ENCODE data around the gene CD209. TPM values are rescaled to one million over a fixed set of nuclear protein-coding genes. Genes with fewer than 3 reads are reported as not detected.

Gene CD209
- total and polyA plus RNA-seq, 2 donors (not counting 3 experiments of a cell fraction or from before 2014, with no cell fraction given): not detected

GRCh38 chr19:7701049-7701653 is 46.2 kb downstream of the CD209 start:
- Histone ChIP-seq H3K9ac (replicated peaks; ENCODE audit: extremely low read depth, insufficient read depth, low read length) (no peak overlapping the region), H3K79me2 (ENCODE audit: control insufficient read depth, insufficient read depth, low read length) (no peaks in the 10 kb centered on the region), H3K9me3 (replicated peaks; ENCODE audit: control insufficient read depth, insufficient read depth, low read length) (no peaks in the 10 kb centered on the region), H3K27ac (ENCODE audit: insufficient read depth, low read depth, low read length) (no peak overlapping the region), H3K4me2 (ENCODE audit: insufficient read depth, low read length) (no peak overlapping the region), H3K4me1 (ENCODE audit: control insufficient read depth, extremely low read depth, insufficient read depth, low read length) (no peaks in the 10 kb centered on the region), H2AFZ (ENCODE audit: low read depth, low read length) (no peak overlapping the region), H3K36me3 (ENCODE audit: control insufficient read depth in 2 of 2, extremely low read depth in 1 of 2, insufficient read depth in 2 of 2, low read length in 2 of 2) (no peaks in the 10 kb centered on the region), H3K27me3 (ENCODE audit: control insufficient read depth in 2 of 2, insufficient read depth in 2 of 2, low read length in 2 of 2) (no peaks in the 10 kb centered on the region), H3K4me3 (replicated peaks in 1 of 3; ENCODE audit: insufficient read depth in 1 of 3, low read depth in 1 of 3, low read length in 3 of 3) (no peak overlapping the region), H3K9me1 (replicated peaks; ENCODE audit: control insufficient read depth, extremely low read depth, insufficient read depth, low read length) (no peaks in the 10 kb centered on the region), H4K20me1 (replicated peaks; ENCODE audit: control insufficient read depth, extremely low read depth, insufficient read depth, low read length) (no peaks in the 10 kb centered on the region)
- no peak for FAIRE-seq
- TF ChIP-seq POLR2AphosphoS5 (IDR thresholded peaks at IDR 0.05; ENCODE audit: insufficient read depth, low read depth, low read length) (no peak), CTCF (IDR thresholded peaks at IDR 0.05; ENCODE audit: extremely low read depth in 1 of 2, insufficient read depth in 1 of 2, low read depth in 1 of 2, low read length in 2 of 2) (no peak), GATA2 (IDR thresholded peaks at IDR 0.05; ENCODE audit: insufficient read depth, insufficient read length, low read depth, low read length) (no peak), POLR2A (IDR thresholded peaks at IDR 0.05; ENCODE audit: low read depth, low read length) (no peak), FOS (IDR thresholded peaks at IDR 0.05; ENCODE audit: borderline replicate concordance, insufficient read depth, low read length) (no peak), MYC (IDR thresholded peaks at IDR 0.05; ENCODE audit: low read depth, low read length) (no peak), MAX (IDR thresholded peaks at IDR 0.05; ENCODE audit: insufficient read depth, insufficient read length) (no peak), JUN (IDR thresholded peaks at IDR 0.05; ENCODE audit: borderline replicate concordance, insufficient read depth, insufficient read length, low read depth) (no peak)
- no peak for DNase-seq (ENCODE audit: low read depth, low spot score)
- dilution Hi-C loops (cut with MboI; ENCODE audit: extremely low pct_ligation_motif_present, low sequenced_read_pairs) (no loop called here), intact Hi-C loops (cut with micrococcal nuclease) (no loop called here)
- CTCF ChIA-PET: no interaction called here
- POLR2A ChIA-PET: no interaction called here
- no TSS peak for BruUV-seq (replicated peaks)

All from endothelial cell of umbilical vein (primary cell).